ENCODE measurements around the gene DTX4.

DNA sequence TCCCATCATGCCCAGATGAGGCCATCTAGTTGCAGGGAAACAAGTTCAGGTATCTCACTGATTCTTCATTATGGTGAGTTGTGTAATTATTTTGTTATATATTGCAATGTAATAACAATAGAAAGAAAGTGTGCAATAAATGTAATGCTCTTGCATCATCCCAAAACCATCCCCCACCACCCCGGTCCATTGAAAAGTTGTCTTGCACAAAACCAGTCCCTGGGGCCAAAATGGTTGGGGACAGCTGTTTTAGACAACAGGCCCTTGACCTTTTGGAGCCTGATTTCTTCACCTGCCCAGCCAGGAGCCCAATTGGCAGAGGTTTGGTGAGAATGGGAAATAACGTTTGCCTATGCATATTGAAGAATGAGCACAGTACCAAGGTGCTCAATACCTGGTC lies 24.8 kb downstream of the DTX4 start:
- TF ChIP-seq FOS (IDR thresholded peaks at IDR 0.05; ENCODE audit: low read depth, low read length): no peak
- TF ChIP-seq, protein P1, sequence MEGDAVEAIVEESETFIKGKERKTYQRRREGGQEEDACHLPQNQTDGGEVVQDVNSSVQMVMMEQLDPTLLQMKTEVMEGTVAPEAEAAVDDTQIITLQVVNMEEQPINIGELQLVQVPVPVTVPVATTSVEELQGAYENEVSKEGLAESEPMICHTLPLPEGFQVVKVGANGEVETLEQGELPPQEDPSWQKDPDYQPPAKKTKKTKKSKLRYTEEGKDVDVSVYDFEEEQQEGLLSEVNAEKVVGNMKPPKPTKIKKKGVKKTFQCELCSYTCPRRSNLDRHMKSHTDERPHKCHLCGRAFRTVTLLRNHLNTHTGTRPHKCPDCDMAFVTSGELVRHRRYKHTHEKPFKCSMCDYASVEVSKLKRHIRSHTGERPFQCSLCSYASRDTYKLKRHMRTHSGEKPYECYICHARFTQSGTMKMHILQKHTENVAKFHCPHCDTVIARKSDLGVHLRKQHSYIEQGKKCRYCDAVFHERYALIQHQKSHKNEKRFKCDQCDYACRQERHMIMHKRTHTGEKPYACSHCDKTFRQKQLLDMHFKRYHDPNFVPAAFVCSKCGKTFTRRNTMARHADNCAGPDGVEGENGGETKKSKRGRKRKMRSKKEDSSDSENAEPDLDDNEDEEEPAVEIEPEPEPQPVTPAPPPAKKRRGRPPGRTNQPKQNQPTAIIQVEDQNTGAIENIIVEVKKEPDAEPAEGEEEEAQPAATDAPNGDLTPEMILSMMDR (conservative IDR thresholded peaks at IDR 0.05; ENCODE audit: low read depth, low read length): no peak
- TF ChIP-seq, protein P2, sequence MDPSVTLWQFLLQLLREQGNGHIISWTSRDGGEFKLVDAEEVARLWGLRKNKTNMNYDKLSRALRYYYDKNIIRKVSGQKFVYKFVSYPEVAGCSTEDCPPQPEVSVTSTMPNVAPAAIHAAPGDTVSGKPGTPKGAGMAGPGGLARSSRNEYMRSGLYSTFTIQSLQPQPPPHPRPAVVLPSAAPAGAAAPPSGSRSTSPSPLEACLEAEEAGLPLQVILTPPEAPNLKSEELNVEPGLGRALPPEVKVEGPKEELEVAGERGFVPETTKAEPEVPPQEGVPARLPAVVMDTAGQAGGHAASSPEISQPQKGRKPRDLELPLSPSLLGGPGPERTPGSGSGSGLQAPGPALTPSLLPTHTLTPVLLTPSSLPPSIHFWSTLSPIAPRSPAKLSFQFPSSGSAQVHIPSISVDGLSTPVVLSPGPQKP (IDR thresholded peaks at IDR 0.05; ENCODE audit: borderline replicate concordance, low read depth, low read length): no peak
